NB4 (cell line): Measurements from ENCODE around the gene EXD1.
"Not testable (repeated sequence)": the region's sequence is repeated elsewhere in the genome, so short reads cannot be mapped to it uniquely, and the experiment has no call there.

Experiments
- DNase-seq: peaks from one replicate; pipeline ENCODE4 v3.0.0; 2010; ENCODE audit warnings: low read depth
- H3K4me3 ChIP-seq: one replicate; pipeline ENCODE4 v1.5.1; 2011; ENCODE audit warnings: mild to moderate bottlenecking, low read depth, low read length, moderate library complexity
- MAX ChIP-seq: IDR thresholded peaks from 2 replicates; pipeline ENCODE4 v1.6.1; 2011; ENCODE audit warnings: low read depth, low read length
- MYC ChIP-seq: IDR thresholded peaks from 2 replicates; pipeline ENCODE4 v1.6.1; 2011; ENCODE audit warnings: low read depth, low read length
- POLR2A ChIP-seq: IDR thresholded peaks from 2 replicates; pipeline ENCODE4 v1.6.1; 2011; ENCODE audit warnings: mild to moderate bottlenecking; ENCODE audit not compliant: insufficient read length; ENCODE audit errors: extremely low read depth
- TF ChIP-seq, protein P1 (sequence below): IDR thresholded peaks from one replicate; pipeline ENCODE4 v1.5.1; 2012; ENCODE audit warnings: low read depth, low read length

Gene EXD1

DNA sequence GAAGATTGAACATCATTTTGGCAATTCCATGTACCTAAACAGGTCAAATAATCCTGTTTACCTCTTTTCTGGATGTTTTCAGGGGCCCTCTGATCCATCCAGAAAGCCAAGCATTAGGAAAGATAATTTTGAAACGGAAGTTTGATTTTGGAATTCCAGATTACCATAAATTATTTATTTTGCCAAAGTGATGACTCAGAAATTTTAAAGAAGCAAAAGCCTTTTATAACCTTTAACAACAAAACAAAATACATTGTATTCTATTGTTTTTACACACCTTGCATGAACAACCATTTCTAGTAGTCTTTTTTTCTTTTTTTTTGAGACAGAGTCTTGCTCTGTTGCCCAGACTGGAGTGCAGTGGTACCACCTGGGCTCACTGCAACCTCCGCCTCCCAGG lies 82.5 kb downstream of the EXD1 start:
- no peak overlapping the region for H3K4me3 ChIP-seq
- no peak for DNase-seq
- no peak for TF ChIP-seq MYC
- TF ChIP-seq POLR2A, result no peak
- TF ChIP-seq MAX, result no peak
- TF ChIP-seq, protein P1, sequence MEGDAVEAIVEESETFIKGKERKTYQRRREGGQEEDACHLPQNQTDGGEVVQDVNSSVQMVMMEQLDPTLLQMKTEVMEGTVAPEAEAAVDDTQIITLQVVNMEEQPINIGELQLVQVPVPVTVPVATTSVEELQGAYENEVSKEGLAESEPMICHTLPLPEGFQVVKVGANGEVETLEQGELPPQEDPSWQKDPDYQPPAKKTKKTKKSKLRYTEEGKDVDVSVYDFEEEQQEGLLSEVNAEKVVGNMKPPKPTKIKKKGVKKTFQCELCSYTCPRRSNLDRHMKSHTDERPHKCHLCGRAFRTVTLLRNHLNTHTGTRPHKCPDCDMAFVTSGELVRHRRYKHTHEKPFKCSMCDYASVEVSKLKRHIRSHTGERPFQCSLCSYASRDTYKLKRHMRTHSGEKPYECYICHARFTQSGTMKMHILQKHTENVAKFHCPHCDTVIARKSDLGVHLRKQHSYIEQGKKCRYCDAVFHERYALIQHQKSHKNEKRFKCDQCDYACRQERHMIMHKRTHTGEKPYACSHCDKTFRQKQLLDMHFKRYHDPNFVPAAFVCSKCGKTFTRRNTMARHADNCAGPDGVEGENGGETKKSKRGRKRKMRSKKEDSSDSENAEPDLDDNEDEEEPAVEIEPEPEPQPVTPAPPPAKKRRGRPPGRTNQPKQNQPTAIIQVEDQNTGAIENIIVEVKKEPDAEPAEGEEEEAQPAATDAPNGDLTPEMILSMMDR, result no peak

DNA sequence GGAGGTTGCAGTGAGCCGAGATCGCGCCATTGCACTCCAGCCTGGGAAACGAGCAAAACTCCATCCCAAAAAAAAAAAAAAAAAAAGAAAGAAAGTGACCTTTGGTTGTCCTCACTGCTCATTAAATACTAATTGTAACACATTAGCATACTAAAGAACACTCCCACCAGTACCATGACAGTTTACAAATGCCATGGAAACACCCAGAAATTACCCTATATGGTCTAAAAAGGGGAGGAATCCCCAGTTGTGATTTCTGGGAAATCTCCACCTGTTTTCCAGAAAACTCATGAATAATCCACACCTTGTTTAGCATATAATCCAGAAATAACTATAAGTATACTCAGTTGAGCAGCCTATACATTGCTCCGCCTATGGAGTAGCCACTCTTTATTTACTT lies 90.9 kb downstream of the EXD1 start:
- TF ChIP-seq MAX, result no peak
- TF ChIP-seq POLR2A, result no peak
- TF ChIP-seq, protein P1, result no peak
- no peak for TF ChIP-seq MYC
- no peak for DNase-seq
- H3K4me3 ChIP-seq, result no peak overlapping the region

DNA sequence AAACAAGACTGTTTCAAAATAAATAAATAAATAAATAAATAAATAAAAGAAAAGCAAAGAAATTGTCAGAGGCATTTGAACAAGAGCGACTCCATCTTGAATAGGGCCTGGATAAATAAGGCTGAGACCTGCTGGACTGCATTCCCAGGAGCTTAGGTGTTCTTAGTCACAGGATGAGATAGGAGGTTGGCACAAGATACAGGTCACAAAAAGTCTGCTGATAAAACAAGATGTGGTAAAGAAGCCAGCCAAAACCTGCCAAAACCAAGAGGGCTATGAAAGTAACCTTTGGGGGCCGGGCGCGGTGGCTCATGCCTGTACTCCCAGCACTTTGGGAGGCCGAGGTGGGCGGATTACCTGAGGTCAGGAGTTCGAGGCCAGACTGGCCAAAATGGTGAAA lies 91.4 kb downstream of the EXD1 start:
- DNase-seq, H3K4me3 ChIP-seq: not testable (repeated sequence)

GRCh38 chr15:41135580-41135979 lies 95.0 kb downstream of the EXD1 start:
- not testable (repeated sequence) for DNase-seq, H3K4me3 ChIP-seq

DNA sequence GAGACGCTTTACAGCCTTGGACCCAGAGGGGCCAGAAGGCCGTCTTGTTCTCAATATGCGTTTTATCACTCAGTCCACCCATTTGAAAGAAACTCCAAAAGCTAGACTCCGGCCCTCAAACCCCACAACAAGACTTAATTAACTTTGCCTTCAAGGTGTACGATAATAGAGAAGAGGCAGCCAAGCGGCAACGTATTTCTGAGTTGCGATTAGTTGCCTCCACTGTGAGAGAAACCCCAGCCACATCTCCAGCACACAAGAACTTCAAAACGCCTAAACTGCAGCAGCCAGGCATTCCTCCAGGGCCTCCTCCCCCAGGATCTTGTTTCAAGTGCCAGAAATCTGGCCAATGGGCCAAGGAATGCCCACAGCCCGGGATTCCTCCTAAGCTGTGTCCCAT lies 97.1 kb downstream of the EXD1 start:
- TF ChIP-seq MYC, result no peak
- TF ChIP-seq MAX, result no peak
- TF ChIP-seq, protein P1, result no peak
- no peak for TF ChIP-seq POLR2A
- DNase-seq, result no peak
- H3K4me3 ChIP-seq, result no peak overlapping the region
